ENCODE data around the gene KCNA3.

Gene KCNA3

DNA sequence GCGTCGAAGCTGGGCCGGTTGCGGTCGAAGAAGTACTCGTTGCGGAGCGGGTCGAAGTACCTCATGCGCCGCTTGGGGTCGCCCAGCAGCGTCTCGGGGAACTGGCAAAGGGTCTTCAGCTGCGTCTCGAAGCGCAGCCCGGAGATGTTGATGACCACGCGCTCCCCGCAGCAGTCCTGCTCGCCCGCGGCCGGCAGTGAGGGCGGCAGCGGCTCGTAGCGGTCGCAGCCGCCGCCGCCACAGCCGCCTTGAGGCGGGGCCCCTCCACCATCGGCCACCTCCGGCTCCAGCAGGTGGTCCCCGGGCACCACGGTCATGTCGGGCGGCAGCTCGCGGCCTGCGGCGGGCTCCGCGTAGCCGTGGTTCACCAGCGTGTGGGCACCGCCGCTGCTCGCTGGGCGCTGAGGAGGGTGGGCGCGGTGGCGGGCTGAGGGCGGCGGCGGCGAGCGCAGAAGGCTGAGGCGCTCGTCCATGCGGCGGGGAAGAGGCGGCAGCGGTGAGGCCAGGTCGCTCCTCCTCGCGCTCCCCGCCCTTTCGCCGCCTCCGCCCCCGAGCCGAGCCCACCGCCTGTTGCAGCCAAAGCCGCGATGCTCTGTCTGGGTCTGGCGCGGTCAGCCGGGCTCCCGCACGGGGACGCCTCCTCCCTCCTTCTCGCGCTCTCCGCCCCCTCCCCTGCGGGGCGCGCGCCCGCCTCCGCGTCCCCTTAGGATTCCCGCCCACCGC lies at the start of gene KCNA3:
Gene KCNA3, minus strand, starts transcription at position 604 of the 723 bp plus-strand sequence. Its CDS starts 131 bp downstream, at position 473.
- peak; percentile 60 for DNase-seq

DNA sequence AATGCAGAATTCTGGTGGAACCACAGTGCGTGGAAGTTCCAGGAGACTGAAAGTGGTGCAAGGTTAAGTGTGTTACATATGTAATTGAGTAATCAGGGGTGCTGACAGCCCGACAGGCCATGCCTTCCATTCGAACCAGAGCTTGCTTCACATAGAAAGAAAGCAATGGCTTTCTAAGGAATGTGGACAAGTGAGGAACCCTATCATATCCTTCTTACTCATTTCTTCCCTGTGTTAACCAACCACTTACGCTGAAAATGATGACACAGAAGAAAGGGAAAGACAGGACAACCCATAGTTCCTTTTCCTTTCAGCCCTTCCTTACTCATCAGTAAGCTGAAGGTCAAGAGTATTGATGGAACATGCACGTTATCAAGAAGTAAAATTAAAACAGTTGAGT lies 48.1 kb upstream of the KCNA3 start:
- no peak for DNase-seq

DNA sequence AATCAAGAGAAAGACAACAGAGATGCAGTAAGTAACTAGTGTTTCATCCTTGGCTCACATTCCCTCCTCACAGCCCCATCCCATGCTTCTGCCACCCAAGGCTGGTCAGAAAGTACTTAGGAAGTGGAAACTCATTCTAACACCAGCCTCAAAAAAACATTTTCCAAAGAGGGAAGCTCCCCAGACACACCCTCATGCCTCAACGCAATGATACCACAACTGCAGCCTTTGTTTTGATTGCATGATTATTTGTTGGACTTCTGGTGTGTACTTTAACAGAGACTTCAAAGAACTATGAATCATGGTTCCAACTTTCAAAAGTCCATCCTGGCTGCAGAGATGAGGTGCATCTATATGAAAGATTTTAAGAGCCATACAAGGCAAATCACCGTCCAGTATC lies 45.2 kb upstream of the KCNA3 start:
- no peak for DNase-seq

DNA sequence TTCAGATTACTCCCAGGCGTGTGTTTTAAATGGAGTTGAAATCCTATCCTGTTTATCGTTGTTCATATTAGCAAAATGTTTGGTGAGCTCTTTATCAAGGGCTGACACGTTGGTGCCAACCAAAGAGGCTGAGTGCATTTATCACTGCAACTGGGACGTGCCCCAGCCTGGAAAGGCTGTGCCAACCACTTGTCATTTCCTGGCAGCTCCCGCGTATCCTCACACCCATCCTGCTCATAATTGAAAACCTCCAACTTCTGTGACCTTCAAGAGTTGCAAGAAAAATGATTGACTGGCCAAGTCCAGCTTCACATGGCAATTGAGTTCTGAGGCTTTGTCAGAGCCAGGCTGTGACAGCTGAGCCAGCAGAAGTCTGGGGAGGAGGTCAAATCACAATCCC lies 43.7 kb upstream of the KCNA3 start:
- no peak for DNase-seq

DNA sequence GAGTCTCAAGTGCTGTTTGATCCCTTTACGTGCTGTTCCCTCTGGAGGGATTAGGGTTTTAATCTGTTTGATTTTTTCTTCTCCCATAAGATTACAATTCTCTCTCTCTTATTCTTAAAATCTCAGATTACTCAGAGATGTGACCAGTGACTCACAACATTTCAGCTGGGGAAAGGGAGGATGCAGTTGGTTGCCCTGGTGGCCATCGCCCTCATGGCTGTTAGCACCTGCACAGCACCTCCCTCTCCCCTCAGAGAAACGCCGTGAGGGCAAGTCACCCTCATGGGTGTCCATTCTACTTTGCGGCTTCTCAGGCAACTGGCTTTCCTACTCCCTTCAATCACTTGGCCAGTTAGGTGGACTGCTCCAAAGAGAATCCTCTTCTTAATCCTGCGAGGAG lies 42.4 kb upstream of the KCNA3 start:
- no peak for DNase-seq

DNA sequence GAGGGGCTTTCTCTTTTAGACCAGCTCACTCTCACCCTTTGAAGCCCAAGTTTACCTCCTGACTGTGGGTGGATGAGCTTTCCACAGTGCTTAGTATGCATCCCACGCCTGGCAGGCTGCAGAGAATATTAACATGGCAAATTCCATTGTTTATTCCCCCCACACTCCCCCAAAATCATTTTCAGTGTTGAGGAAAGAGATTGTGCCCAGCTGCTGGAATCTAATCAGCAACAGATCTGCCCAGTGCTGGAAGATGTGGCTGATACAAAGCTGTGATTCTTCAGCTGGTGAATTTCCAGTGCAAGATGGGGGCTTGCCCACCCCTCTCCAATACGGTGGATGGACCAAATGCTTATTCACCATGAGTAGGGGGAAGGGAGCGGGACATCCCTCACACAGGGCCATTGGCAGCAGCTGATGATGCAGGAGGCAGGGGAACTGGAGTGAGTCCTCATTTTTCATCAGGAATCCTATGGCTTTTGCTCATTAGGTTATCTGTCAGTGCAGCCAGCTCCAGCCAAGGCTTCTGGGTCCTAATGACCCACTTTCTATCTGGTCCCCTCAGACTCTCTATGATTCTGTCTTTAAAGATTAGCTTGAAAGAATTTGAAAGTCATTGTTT lies 39.7 kb upstream of the KCNA3 start:
- DNase-seq, result no peak

DNA sequence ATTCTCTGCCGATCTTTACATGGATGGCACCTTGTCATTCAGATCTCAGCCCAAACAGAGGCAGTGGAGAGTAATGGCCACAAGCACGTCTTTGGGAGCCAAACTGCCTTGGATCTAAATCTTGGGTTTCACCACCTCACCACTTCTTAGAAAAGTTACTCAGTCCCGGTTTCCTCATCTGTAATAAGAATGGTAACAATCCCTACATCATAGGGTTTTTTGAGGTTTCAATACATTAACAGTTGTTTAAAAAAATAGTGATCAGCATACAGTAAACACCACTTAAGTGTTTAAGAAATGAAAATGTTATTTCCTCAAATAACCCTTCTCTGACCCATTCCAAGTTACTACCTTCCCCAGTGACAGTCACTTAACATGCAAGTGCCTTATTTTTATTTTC lies 38.5 kb upstream of the KCNA3 start:
- DNase-seq, result no peak

DNA sequence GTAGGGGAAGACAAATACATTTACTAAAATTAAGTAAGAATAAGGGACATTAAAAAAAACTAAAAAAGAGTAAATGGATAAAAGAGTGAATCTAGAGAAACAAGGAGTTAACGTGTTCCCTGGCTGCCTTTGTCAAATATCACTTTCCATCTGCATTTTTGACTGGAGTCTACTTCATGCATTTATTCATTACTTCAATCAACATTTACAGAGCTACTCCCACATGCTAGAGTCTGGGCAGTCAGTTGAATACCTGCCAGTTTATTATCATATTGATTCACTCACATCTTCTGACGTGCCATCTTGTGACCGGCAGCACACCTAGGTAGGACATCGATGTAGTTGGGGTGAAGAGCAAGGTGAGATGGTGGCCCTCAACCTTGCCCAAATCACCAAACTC lies 35.6 kb upstream of the KCNA3 start:
- DNase-seq, result no peak

DNA sequence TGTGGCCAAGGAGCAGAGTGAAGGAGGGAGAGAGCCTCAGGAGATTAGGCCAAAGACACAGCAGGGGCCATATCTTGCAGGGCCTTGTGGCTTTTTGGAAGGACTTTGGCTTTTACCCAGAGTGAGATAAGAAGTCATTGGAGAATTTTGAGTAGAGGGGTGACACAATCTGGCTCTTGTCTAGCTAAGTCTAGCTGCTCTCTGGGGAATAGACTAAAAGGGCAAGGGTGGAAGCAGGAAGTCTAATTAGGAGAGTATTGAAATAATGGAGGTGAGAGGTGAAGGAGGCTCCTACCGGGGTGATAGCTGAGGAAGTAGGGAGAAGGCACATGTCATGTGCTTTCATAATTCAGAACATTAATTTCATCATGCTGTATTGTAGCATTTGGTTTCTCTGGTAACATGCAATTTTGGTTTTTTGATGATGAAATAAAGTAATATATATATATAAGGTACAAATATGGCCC lies 34.3 kb upstream of the KCNA3 start:
- DNase-seq, result no peak

DNA sequence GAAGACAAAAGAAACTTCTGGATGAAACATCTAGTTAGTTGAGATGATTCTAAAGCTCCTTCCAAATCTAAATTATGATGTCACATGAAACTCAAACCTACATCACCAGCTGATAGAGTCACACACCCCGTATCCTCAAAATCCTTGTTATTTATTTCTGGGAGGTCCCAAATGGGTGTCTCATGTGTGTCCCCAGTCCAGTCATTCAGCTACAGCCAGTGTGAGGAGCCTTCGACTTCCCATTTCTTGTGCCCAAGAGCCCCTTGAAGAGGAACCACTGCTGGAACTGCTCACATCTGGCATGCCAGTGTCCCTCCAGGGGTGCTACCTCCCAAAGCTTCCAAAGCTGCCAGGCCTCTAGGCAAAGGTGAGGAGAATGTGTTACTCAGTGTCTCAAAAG lies 32.5 kb upstream of the KCNA3 start:
- DNase-seq, result no peak

DNA sequence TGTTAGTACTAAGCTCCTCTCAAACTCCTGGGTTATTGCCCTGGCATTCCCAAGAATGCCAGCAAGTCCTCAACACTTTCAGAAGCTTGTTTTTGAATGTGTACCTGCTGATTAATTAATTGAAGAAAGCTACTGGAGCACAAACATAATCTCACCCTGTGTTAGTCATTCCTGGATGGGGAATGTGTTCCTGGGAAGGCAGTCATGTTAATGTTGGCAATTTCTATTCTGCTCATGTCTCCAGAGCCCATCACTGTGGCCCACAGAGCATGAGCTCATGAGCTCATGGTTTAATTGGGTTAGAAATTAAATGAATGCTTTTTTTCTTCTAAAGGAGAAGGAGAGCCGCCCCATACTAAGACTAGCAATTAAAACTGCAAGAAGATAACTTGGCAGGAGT lies 31.9 kb upstream of the KCNA3 start:
- DNase-seq, result no peak

DNA sequence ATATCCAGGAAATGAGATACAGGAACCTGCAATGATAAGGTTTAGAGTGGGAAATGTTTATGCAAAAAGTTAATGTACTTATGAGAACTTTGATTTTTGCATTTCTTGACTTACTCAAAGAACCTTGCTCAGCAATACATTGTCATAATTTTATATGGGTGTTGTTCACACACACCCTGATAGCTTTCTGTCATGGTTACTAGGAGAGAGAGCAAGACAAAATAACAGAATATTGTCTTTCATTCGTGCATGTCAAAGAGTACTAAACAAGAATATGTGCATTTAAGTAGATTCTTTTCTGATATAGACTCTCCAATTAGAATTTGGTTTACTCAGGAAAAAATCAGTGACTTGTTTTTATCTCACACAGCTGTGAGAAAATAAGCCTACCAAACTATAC lies 27.5 kb upstream of the KCNA3 start:
- DNase-seq, result no peak

DNA sequence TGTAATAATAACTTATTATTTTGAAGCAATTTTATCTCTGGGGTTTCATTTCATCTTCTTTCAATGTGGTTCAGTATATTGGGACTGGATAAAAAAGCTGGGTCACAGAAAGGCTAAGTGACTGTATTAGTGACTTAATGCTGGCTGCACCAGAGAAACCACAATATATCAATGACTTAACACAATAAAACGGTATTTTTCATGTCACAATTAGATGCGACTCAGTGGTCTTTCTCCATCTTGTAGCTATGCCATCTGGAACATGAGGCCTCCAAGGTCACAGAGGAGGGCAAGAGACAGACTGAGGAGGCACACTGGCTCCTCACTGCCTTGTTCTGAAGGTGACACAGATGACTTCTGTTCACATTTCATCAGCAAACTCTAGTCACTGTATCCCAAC lies 26.0 kb upstream of the KCNA3 start:
- DNase-seq, result no peak

DNA sequence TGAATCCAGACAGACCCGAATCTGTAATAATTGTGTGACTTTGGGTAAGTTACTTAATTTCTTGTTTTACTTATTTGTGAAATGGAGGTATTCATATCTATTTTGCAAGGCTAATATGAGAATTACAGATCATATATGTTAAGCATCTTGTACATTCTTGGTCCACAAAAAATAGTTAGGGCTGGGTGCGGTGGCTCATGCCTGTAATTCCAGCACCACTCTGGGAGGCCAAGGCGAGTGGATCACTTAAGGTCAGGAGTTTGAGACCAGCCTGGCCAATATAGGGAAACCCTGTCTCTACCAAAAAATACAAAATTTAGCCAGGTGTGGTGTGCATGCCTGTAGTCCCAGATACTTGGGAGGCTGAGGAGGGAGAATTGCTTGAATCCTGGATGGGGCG lies 22.9 kb upstream of the KCNA3 start:
- no peak for DNase-seq

DNA sequence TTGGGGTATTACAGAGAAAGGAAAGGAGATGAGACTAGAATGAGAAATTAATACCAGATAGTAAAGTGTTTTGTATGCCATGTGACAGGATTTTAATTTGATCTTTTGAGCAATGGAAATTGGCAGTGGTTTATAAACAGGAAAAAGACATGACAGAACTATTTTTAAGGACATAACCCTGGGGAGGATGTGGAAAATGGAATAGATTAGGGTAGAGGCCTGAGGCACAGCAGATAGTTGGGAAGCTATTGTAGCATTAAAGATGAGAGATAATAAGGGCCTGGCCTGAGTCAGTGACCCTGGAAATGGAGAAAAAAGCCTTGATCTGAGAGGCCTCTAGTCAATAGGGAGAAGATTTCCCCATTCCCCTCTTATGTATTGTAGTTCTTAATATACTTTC lies 22.1 kb upstream of the KCNA3 start:
- no peak for DNase-seq

DNA sequence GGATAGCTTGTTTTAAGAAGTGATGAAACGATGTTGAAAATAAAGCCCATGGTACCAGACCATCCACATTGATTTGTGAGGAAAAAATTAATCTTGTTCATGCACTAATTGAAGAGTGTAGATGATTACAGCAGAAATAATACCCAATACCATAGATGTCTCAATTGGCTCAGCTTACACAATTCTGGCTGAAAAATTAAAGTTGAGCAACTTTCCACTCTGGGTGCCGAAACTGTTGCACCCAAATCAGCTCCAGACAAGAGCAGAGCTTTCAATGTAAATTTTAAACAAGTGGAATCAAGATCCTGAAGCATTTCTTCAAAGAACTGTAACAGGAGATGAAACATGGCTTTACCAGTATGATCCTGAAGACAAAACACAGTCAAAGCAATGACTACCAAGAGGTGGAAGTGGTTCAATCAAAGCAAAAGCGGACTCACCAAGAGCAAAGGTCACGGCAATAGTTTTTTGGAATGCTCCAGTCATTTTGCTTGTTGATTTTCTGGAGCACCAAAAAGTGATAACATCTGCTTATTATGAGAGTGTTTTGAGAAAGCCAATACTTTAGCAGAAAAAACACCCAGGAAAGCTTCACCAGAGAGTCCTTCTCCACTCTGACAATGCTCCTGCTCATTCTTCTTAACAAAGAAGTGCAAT lies 16.1 kb upstream of the KCNA3 start:
- no peak for DNase-seq

DNA sequence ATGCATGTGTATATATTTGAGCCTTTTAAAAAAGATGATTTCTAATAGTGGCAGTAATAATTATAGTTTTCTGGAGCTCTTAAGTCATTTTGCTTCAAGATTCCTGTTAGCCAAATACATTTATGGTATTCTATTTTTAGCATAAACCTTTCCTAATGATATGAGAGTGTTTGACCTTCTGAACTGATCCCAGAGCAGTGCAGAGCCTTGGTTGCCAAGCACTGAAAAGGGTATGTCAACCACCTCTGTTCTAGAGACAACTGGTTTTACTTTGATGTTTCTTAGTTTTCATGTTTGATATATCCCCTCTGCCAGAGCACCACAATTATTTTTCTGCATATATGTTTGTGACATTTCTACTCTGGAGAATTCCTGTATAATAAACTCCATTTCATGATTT lies 15.1 kb upstream of the KCNA3 start:
- no peak for DNase-seq

DNA sequence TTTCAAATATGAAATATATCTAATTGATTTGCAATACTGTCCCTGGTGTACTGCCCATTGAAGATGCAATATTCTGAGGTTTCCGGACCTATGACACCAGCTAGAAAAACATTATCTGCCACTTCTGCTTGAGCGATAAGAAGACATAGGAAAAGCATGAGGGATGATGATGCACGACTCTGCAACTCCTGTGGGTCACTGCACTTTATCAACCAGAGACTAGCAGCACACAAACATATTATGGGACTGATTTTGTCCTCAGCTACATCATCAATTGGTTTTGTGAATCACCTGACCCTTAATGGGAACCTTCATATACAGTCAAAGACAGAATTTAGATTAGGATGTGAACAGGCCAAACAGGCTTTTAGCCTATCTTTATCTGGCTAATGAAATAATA lies 13.8 kb upstream of the KCNA3 start:
- no peak for DNase-seq

DNA sequence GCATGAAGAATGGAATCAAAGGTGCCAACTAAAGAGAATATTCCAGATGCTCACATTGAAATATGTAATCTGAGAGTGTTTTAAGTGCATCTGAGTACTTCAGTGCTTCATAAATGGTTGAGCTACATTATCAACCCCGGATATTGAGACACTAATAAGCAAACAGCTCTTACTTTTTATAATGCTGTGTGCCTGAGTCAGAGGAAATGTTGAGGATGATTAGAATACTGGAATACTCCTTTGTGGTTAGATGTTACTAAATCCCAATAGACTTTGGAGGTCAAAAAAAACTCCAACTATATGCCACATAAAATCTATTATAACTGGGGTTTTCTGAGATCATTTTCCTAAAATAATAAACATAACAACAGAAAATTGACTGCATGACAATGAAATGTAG lies 12.5 kb upstream of the KCNA3 start:
- no peak for DNase-seq

DNA sequence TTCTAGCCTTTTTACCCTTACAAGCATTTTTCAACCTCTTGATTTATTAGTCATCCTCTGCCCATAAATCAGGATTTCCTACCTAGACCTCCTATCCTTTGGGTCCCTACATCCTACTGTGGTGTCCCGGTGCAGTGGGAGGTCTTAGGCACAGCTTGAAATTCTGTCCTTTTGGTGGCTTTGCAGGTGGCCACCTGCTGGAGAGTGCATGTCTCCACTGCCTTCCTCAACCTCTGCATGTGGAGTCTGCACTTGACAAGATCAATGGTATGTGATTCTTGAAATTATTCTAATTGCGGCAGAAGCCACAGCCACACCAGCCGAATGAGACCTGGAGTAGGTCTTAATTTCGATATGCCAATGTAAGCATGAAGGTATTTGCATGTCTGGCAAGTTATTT lies 11.4 kb upstream of the KCNA3 start:
- DNase-seq, result no peak

DNA sequence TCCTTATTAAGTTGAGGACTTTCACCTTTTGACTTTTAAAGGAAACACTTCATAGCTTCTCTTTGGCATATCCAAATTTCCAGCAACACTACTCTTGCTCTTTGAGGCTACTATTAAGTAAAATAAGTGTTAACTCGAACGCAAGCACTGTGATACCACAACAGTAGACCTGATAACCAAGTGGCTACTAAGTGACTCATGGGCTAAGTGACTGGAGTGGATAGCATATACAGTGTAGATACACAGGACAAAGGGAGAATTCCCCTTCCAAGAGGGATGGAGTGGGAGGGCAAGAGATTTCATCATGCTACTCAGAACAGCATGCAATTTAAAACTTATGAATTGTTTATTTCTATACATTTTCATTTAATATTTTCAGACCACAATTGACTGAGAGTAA lies 9.8 kb upstream of the KCNA3 start:
- no peak for DNase-seq

DNA sequence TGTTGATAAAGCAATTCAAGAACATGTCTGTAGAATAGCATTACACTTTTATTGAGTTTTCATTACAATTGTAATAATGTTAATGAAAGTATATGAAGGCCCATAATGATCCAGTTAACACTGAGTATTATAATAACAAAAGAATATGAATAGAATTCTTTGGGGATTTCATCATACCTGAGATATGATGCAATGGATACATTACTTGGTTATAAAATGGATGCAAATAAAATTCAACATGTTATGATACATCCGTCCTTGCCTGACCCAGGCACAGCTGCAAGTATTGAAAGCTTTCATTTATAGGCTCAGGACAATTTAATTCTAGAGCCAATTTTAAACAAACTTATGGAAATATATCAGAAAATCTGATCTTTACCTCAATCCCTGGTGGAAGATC lies 8.2 kb upstream of the KCNA3 start:
- no peak for DNase-seq

DNA sequence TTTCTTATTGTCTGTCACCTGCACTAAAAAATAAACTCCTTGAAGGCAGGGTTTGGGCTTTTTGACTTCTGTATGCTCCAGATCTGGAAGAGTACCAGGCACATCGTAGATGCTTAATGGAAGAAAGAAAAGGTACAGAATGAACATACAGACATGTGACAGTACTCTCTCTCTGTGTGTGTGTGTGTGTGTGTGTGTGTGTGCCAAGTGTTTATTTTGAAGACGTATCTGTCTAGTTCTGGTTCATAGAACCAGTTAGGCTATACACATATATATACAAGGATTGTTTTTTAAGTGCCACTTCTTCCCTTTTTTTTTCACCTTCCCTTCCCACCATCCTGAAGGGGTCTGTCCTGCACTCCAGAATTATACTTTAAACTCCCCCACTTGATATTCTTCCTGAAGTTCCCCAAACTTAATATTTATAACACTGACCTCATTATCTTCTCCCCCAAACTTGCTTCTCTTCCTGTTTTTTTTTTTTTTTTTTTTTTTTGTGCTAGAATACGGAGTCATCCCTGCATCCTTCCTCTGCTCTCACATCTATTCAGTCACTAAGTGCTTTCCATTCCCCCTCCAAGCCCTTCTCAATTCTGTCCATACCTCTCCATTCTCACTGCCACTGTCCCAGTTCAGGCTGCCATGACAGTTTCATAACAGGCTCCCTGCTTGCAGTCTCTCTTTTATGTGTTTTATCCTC lies 5.4 kb upstream of the KCNA3 start:
- DNase-seq, result no peak

DNA sequence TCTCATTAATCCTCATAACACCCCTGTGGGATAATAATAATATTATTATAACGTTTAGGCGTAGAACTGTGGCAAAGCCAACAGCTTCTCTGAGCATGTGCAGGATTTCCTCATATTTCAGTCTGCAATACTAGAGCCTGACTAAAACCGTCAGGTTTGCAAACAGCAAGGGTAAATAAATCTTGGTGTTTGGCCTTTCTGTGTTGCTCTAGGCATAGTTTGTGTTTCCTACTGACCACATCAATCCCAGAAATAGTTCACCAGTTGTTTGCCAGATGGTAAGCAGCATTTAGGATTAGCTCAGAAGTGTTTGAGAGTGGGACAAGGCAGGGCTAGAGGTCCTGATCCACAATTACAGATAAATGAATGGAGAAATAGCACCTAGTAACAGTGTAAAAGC lies 2.8 kb upstream of the KCNA3 start:
- no peak for DNase-seq

All from stimulated activated CD4-positive, alpha-beta T cell treated with anti-CD3 and anti-CD28 coated beads, Interleukin-4, amount 100 ng/mL, for 24 hours (primary cell).